ENCODE results near the gene DNMBP. TPM values are rescaled to one million over a fixed set of nuclear protein-coding genes. Genes with fewer than 3 reads are reported as not detected.

Gene DNMBP
- polyA plus RNA-seq, 1 experiment = 16.3 TPM

DNA sequence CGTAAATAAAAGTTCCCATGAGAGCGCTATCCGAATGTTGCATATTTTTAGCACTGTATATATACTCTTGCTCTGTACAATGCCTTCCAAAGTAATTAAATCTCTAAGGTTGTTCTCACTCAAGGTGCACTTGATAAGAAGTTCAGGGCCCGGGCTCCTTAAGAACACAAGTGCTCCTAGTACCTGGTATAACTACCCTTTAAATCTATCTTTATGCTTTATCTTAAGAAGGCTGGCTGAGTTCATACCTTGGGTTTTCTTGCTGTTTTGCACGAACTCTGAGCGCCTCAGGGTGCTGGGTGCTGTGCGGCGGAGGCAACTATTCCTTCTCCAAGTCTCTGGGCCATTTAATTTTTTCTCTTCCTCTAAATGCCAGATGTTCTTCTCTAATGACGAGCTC is 80.4 kb downstream of the DNMBP start:
- CTCF ChIA-PET = interaction anchor here (1.2 kb wide), 1 partner anchor 81 kb away, joined by 3 read pairs; no protein-coding TSS in a partner anchor
- TF ChIP-seq, protein P1, sequence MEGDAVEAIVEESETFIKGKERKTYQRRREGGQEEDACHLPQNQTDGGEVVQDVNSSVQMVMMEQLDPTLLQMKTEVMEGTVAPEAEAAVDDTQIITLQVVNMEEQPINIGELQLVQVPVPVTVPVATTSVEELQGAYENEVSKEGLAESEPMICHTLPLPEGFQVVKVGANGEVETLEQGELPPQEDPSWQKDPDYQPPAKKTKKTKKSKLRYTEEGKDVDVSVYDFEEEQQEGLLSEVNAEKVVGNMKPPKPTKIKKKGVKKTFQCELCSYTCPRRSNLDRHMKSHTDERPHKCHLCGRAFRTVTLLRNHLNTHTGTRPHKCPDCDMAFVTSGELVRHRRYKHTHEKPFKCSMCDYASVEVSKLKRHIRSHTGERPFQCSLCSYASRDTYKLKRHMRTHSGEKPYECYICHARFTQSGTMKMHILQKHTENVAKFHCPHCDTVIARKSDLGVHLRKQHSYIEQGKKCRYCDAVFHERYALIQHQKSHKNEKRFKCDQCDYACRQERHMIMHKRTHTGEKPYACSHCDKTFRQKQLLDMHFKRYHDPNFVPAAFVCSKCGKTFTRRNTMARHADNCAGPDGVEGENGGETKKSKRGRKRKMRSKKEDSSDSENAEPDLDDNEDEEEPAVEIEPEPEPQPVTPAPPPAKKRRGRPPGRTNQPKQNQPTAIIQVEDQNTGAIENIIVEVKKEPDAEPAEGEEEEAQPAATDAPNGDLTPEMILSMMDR (IDR thresholded peaks at IDR 0.05; ENCODE audit: insufficient read depth, low read depth, low read length) = no peak
- Histone ChIP-seq H3K27me3 (ENCODE audit: control insufficient read depth, insufficient read depth, low read length) (no peaks in the 10 kb centered on the region), H3K36me3 (ENCODE audit: control insufficient read depth, insufficient read depth, low read length) (no peaks in the 10 kb centered on the region; the same call in 1 of the 2 replicates), H3K4me3 (ENCODE audit: low read depth, low read length) (no peak overlapping the region)
- POLR2A ChIA-PET = no interaction called here
- no peak for DNase-seq (ENCODE audit: low read depth)

- CTCF ChIA-PET = interaction anchor here (0.9 to 2.3 kb wide), 2 partner anchors 9 to 73 kb away, joined by 3 to 6 read pairs; no protein-coding TSS in a partner anchor
- Histone ChIP-seq H3K36me3 (ENCODE audit: control insufficient read depth, insufficient read depth, low read length) (no peaks in the 10 kb centered on the region; the same call in 1 of the 2 replicates), H3K27me3 (ENCODE audit: control insufficient read depth, insufficient read depth, low read length) (no peaks in the 10 kb centered on the region), H3K4me3 (ENCODE audit: low read depth, low read length) (no peak overlapping the region)
- no peak for DNase-seq (ENCODE audit: low read depth)
- TF ChIP-seq, protein P1 (IDR thresholded peaks at IDR 0.05; ENCODE audit: insufficient read depth, low read depth, low read length) = no peak
- POLR2A ChIA-PET = no interaction called here
These were observed 81.9 kb downstream of the DNMBP start for GRCh38 chr10:99927721-99928280.

DNA sequence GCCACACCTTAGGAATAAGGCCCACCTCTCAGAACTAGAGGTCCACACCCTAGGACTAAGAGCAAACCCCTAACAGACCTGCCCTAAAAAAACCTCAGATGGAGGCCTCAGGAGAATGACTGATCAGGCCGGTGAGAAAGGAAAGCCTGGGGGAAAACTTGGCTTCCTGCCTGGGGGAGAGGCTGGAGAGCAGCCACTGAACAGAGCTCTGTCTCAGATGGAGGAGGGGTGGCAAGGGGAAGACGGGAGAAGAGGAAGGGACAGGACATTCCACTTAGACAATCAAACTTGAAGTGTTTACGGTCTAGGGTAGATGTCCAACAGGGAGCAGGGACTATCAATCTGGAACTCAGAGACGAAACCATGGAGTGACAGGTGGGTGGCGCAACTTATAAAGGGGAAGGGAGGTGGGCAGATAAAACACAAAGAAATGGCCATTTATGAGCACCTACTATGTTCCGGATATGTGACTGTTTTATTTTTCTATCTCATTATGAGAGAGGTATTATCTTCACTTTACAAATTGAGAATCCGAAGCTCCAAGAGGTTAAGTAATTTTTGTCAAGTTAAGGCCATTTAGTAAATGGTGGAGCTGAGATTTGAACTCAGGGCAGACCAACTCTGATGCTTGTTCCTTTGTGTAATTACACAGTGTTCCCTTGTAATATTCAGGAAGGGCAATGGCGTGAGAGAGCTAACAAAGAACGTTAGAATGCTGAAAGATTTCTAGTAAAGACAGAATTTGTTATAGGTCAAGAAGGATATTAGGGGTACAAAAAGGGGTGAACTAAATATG is 82.6 kb downstream of the DNMBP start:
- ChIA-PET POLR2A (no interaction called here), CTCF (interaction anchor here (0.9 to 2.3 kb wide), 2 partner anchors 8 to 72 kb away, joined by 3 to 6 read pairs; no protein-coding TSS in a partner anchor)
- TF ChIP-seq, protein P1 (IDR thresholded peaks at IDR 0.05; ENCODE audit: insufficient read depth, low read depth, low read length) = no peak
- H3K4me3 ChIP-seq (ENCODE audit: low read depth, low read length) = no peak overlapping the region
- DNase-seq (ENCODE audit: low read depth) = no peak
- no peaks in the 10 kb centered on the region; the same call in 1 of the 2 replicates for H3K36me3 ChIP-seq (ENCODE audit: control insufficient read depth, insufficient read depth, low read length)
- no peaks in the 10 kb centered on the region for H3K27me3 ChIP-seq (ENCODE audit: control insufficient read depth, insufficient read depth, low read length)

DNA sequence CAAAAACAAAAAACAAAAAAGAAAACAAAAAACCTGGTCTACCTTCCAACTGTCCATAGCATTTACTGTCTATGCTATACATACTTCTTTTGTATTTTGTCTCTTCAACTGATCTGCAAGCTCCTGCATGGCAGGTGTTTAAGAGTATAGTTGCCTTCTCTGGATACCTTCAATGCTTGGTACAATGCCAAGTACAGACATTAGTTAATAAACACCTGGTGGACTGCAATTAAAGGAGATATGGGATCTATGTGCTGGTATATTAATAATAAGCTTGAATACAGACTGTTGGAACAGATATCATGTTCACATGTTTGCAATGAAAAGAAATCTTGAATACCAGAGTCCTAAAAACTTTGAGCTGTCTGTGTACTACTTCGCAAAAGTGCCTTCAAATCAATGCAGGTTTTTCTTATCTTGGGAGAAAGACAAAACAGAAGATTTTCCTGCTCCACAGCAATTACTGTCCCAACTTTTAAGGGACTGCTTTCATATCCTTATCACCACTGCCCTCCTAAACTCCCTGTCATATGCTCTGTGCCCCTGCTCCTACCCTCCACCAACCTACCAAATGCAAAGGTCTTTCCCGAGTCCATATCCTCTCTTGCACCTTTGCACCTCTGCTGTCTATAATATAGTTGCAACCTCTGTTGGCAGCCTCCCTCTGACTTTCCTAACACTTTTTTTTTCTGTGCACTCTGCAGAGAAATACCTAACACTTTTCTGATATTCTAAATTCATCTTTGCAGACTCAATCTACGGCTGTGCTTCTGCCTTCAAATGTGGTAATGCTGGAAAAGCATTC is 85.1 kb downstream of the DNMBP start:
- DNase-seq (ENCODE audit: low read depth) = no peak
- POLR2A ChIA-PET = no interaction called here
- Histone ChIP-seq H3K27me3 (ENCODE audit: control insufficient read depth, insufficient read depth, low read length) (no peaks in the 10 kb centered on the region), H3K36me3 (ENCODE audit: control insufficient read depth, insufficient read depth, low read length) (no peaks in the 10 kb centered on the region), H3K4me3 (ENCODE audit: low read depth, low read length) (no peak overlapping the region)
- TF ChIP-seq, protein P1 (IDR thresholded peaks at IDR 0.05; ENCODE audit: insufficient read depth, low read depth, low read length) = no peak
- CTCF ChIA-PET = interaction anchor here (0.7 to 1.9 kb wide), 3 partner anchors 14 to 947 kb away, joined by 3 to 4 read pairs (median 3); no protein-coding TSS in a partner anchor

Measured in BJ (cell line).